Ovary (tissue), 3 donors: ENCODE results near the gene RSRC1.

Experiments
- CTCF ChIP-seq, 3 donors: fragments of 450-650 bp in 2 of 3; fragments of 200-600 bp in 1 of 3; IDR thresholded peaks; one replicate each; pipeline versions ENCODE4 v1.5.1 to v1.8.0; 2016 to 2022; ENCODE audit warnings: antibody characterized with exemption in 3 of 3, mild to moderate bottlenecking in 1 of 3
- POLR2A ChIP-seq: fragments of 450-650 bp; IDR thresholded peaks from one replicate; pipeline ENCODE4 v1.6.1; 2017; ENCODE audit warnings: antibody characterized with exemption, mild to moderate bottlenecking, moderate library complexity
- donor health status: DM: no; HTN: no; CAD: no.

- no peak for TF ChIP-seq CTCF (IDR thresholded peaks at IDR 0.05)
- no peak for TF ChIP-seq POLR2A
Measured at GRCh38 chr3:158568784-158569183, 458.9 kb downstream of the RSRC1 start.
